HUES48 (cell line): Measurements from ENCODE around the gene HDC.

Experiments
- H3K27ac ChIP-seq: one replicate; pipeline ENCODE4 v1.7.0; 2013; ENCODE audit warnings: low read depth, low read length, inconsistent platforms
- H3K27me3 ChIP-seq: 2 replicates; pipeline ENCODE4 v1.6.1; 2013; ENCODE audit warnings: mild to moderate bottlenecking, low read length; ENCODE audit not compliant: control insufficient read depth, insufficient read depth
- H3K36me3 ChIP-seq: 2 replicates; pipeline ENCODE4 v1.6.1; 2013; ENCODE audit warnings: low read length; ENCODE audit not compliant: control insufficient read depth, insufficient read depth
- H3K4me1 ChIP-seq: 2 replicates; pipeline ENCODE4 v1.6.1; 2013; ENCODE audit warnings: mild to moderate bottlenecking, low read length; ENCODE audit not compliant: control insufficient read depth, insufficient read depth
- H3K4me3 ChIP-seq: 2 replicates; pipeline ENCODE4 v1.5.1; 2013; ENCODE audit warnings: mild to moderate bottlenecking, low read depth, low read length
- H3K9ac ChIP-seq: 2 replicates; pipeline ENCODE4 v1.6.1; 2013; ENCODE audit warnings: mild to moderate bottlenecking, low read depth, low read length, moderate library complexity
- H3K9me3 ChIP-seq: 2 replicates; pipeline ENCODE4 v1.6.1; 2013; ENCODE audit warnings: low read length; ENCODE audit not compliant: control insufficient read depth, insufficient read depth

Gene HDC

GRCh38 chr15:50225938-50226337 is 39.6 kb downstream of the HDC start:
- no peak overlapping the region for H3K27ac ChIP-seq
- no peak overlapping the region for H3K4me3 ChIP-seq
- H3K4me1 ChIP-seq = no peaks in the 10 kb centered on the region
- no peaks in the 10 kb centered on the region for H3K36me3 ChIP-seq
- H3K9me3 ChIP-seq = no peaks in the 10 kb centered on the region
- H3K27me3 ChIP-seq = no peaks in the 10 kb centered on the region
- no peak overlapping the region for H3K9ac ChIP-seq

GRCh38 chr15:50225057-50225456 is 40.5 kb downstream of the HDC start:
- Histone ChIP-seq H3K9me3 (no peaks in the 10 kb centered on the region), H3K27me3 (no peaks in the 10 kb centered on the region), H3K27ac (no peak overlapping the region), H3K4me3 (no peak overlapping the region), H3K9ac (no peak overlapping the region), H3K4me1 (no peaks in the 10 kb centered on the region), H3K36me3 (no peaks in the 10 kb centered on the region)

- no peaks in the 10 kb centered on the region for H3K36me3 ChIP-seq
- H3K9ac ChIP-seq = no peak overlapping the region
- H3K4me3 ChIP-seq = no peak overlapping the region
- no peak overlapping the region for H3K27ac ChIP-seq
- H3K27me3 ChIP-seq = no peaks in the 10 kb centered on the region
- no peaks in the 10 kb centered on the region for H3K9me3 ChIP-seq
- H3K4me1 ChIP-seq = no peaks in the 10 kb centered on the region
Measured at GRCh38 chr15:50224606-50225005, 40.9 kb downstream of the HDC start.

- Histone ChIP-seq H3K4me1 (no peaks in the 10 kb centered on the region), H3K9ac (no peak overlapping the region), H3K9me3 (no peaks in the 10 kb centered on the region), H3K27ac (no peak overlapping the region), H3K36me3 (no peaks in the 10 kb centered on the region), H3K27me3 (no peaks in the 10 kb centered on the region), H3K4me3 (no peak overlapping the region)
Measured at GRCh38 chr15:50222181-50222580, 43.3 kb downstream of the HDC start.

GRCh38 chr15:50219820-50220219 is 45.7 kb downstream of the HDC start:
- Histone ChIP-seq H3K27ac (no peak overlapping the region), H3K9ac (no peak overlapping the region), H3K4me1 (no peaks in the 10 kb centered on the region), H3K27me3 (no peaks in the 10 kb centered on the region), H3K36me3 (no peaks in the 10 kb centered on the region), H3K4me3 (no peak overlapping the region), H3K9me3 (no peaks in the 10 kb centered on the region)

- Histone ChIP-seq H3K27me3 (no peaks in the 10 kb centered on the region), H3K36me3 (no peaks in the 10 kb centered on the region), H3K9ac (no peak overlapping the region), H3K27ac (no peak overlapping the region), H3K4me1 (no peaks in the 10 kb centered on the region), H3K9me3 (no peaks in the 10 kb centered on the region), H3K4me3 (no peak overlapping the region)
Measured at GRCh38 chr15:50218691-50219090, 46.8 kb downstream of the HDC start.

- Histone ChIP-seq H3K9me3 (no peaks in the 10 kb centered on the region), H3K9ac (no peak overlapping the region), H3K27ac (no peak overlapping the region), H3K4me3 (no peak overlapping the region), H3K36me3 (no peaks in the 10 kb centered on the region), H3K4me1 (no peaks in the 10 kb centered on the region), H3K27me3 (no peaks in the 10 kb centered on the region)
Measured at GRCh38 chr15:50218291-50218690, 47.2 kb downstream of the HDC start.

- Histone ChIP-seq H3K27ac (peak overlapping the region; percentile 46), H3K27me3 (no peaks in the 10 kb centered on the region), H3K9me3 (no peaks in the 10 kb centered on the region), H3K4me3 (no peak overlapping the region), H3K4me1 (no peaks in the 10 kb centered on the region), H3K36me3 (no peaks in the 10 kb centered on the region), H3K9ac (no peak overlapping the region)
Measured at GRCh38 chr15:50210462-50211157, 54.9 kb downstream of the HDC start.

GRCh38 chr15:50209809-50210208 is 55.7 kb downstream of the HDC start:
- Histone ChIP-seq H3K4me1 (no peaks in the 10 kb centered on the region), H3K9ac (no peak overlapping the region), H3K27me3 (no peaks in the 10 kb centered on the region), H3K4me3 (no peak overlapping the region), H3K9me3 (no peaks in the 10 kb centered on the region), H3K27ac (no peak overlapping the region), H3K36me3 (no peaks in the 10 kb centered on the region)

GRCh38 chr15:50206020-50206419 is 59.5 kb downstream of the HDC start:
- Histone ChIP-seq H3K36me3 (no peaks in the 10 kb centered on the region), H3K4me3 (no peak overlapping the region), H3K9me3 (no peaks in the 10 kb centered on the region), H3K27me3 (no peaks in the 10 kb centered on the region), H3K9ac (no peak overlapping the region), H3K4me1 (no peaks in the 10 kb centered on the region), H3K27ac (no peak overlapping the region)

- Histone ChIP-seq H3K27me3 (no peaks in the 10 kb centered on the region), H3K4me3 (no peak overlapping the region), H3K9ac (no peak overlapping the region), H3K4me1 (no peaks in the 10 kb centered on the region), H3K36me3 (no peaks in the 10 kb centered on the region), H3K27ac (no peak overlapping the region), H3K9me3 (no peaks in the 10 kb centered on the region)
Measured at GRCh38 chr15:50202003-50202402, 63.5 kb downstream of the HDC start.
